ENCODE measurements around the gene HMGB1.
A peak's percentile ranks its signal among the peaks of the same experiment; 100 is the strongest.

HMGB1 gene

GRCh38 chr13:30486230-30487074 is 20.7 kb upstream of the HMGB1 start:
- peaks cover 11% of the 10 kb centered on the region for H3K4me1 ChIP-seq (ENCODE audit: control insufficient read depth, low read depth, low read length)
- no peak overlapping the region for H3K9ac ChIP-seq (ENCODE audit: low read length)
- no peaks in the 10 kb centered on the region for H3K27me3 ChIP-seq (ENCODE audit: control insufficient read depth, insufficient read depth, low read length)
- H3K27ac ChIP-seq (ENCODE audit: low read length): no peak overlapping the region
- no peak overlapping the region for H3K4me3 ChIP-seq (ENCODE audit: low read length)
- no peaks in the 10 kb centered on the region for H3K9me3 ChIP-seq (ENCODE audit: control insufficient read depth, low read depth, low read length)
- no peaks in the 10 kb centered on the region for H3K36me3 ChIP-seq (ENCODE audit: control insufficient read depth, low read depth, low read length)

- no peaks in the 10 kb centered on the region for H3K36me3 ChIP-seq (ENCODE audit: control insufficient read depth, low read depth, low read length)
- no peak overlapping the region for H3K27ac ChIP-seq (ENCODE audit: low read length)
- H3K4me3 ChIP-seq (ENCODE audit: low read length): no peak overlapping the region
- H3K9ac ChIP-seq (ENCODE audit: low read length): no peak overlapping the region
- H3K27me3 ChIP-seq (ENCODE audit: control insufficient read depth, insufficient read depth, low read length): no peaks in the 10 kb centered on the region
- peaks cover 22% of the 10 kb centered on the region for H3K4me1 ChIP-seq (ENCODE audit: control insufficient read depth, low read depth, low read length)
- no peaks in the 10 kb centered on the region for H3K9me3 ChIP-seq (ENCODE audit: control insufficient read depth, low read depth, low read length)
Measured at GRCh38 chr13:30481241-30481760, 15.6 kb upstream of the HMGB1 start.

GRCh38 chr13:30480292-30480950 is 14.7 kb upstream of the HMGB1 start:
- Histone ChIP-seq H3K9ac (ENCODE audit: low read length) (no peak overlapping the region), H3K4me3 (ENCODE audit: low read length) (no peak overlapping the region), H3K27ac (ENCODE audit: low read length) (no peak overlapping the region), H3K9me3 (ENCODE audit: control insufficient read depth, low read depth, low read length) (no peaks in the 10 kb centered on the region), H3K4me1 (ENCODE audit: control insufficient read depth, low read depth, low read length) (peaks cover 17% of the 10 kb centered on the region), H3K36me3 (ENCODE audit: control insufficient read depth, low read depth, low read length) (no peaks in the 10 kb centered on the region), H3K27me3 (ENCODE audit: control insufficient read depth, insufficient read depth, low read length) (no peaks in the 10 kb centered on the region)

GRCh38 chr13:30479883-30480219 is 14.1 kb upstream of the HMGB1 start:
- no peaks in the 10 kb centered on the region for H3K9me3 ChIP-seq (ENCODE audit: control insufficient read depth, low read depth, low read length)
- no peaks in the 10 kb centered on the region for H3K27me3 ChIP-seq (ENCODE audit: control insufficient read depth, insufficient read depth, low read length)
- H3K36me3 ChIP-seq (ENCODE audit: control insufficient read depth, low read depth, low read length): no peaks in the 10 kb centered on the region
- no peak overlapping the region for H3K9ac ChIP-seq (ENCODE audit: low read length)
- H3K4me3 ChIP-seq (ENCODE audit: low read length): no peak overlapping the region
- H3K4me1 ChIP-seq (ENCODE audit: control insufficient read depth, low read depth, low read length): peaks cover 17% of the 10 kb centered on the region
- H3K27ac ChIP-seq (ENCODE audit: low read length): no peak overlapping the region

GRCh38 chr13:30479154-30479882 is 13.6 kb upstream of the HMGB1 start:
- Histone ChIP-seq H3K27ac (ENCODE audit: low read length) (no peak overlapping the region), H3K27me3 (ENCODE audit: control insufficient read depth, insufficient read depth, low read length) (no peaks in the 10 kb centered on the region)

GRCh38 chr13:30477346-30478195 is 11.8 kb upstream of the HMGB1 start:
- H3K27me3 ChIP-seq (ENCODE audit: control insufficient read depth, insufficient read depth, low read length): no peaks in the 10 kb centered on the region
- H3K4me1 ChIP-seq (ENCODE audit: control insufficient read depth, low read depth, low read length): peaks cover 17% of the 10 kb centered on the region
- no peaks in the 10 kb centered on the region for H3K36me3 ChIP-seq (ENCODE audit: control insufficient read depth, low read depth, low read length)
- no peaks in the 10 kb centered on the region for H3K9me3 ChIP-seq (ENCODE audit: control insufficient read depth, low read depth, low read length)
- H3K9ac ChIP-seq (ENCODE audit: low read length): no peak overlapping the region
- no peak overlapping the region for H3K27ac ChIP-seq (ENCODE audit: low read length)
- H3K4me3 ChIP-seq (ENCODE audit: low read length): no peak overlapping the region

More at GRCh38 chr13:30479154-30479882, 13.6 kb upstream of the HMGB1 start:
- no peak overlapping the region for H3K9ac ChIP-seq (ENCODE audit: low read length)
- peaks cover 17% of the 10 kb centered on the region for H3K4me1 ChIP-seq (ENCODE audit: control insufficient read depth, low read depth, low read length)
- H3K36me3 ChIP-seq (ENCODE audit: control insufficient read depth, low read depth, low read length): no peaks in the 10 kb centered on the region
- no peaks in the 10 kb centered on the region for H3K9me3 ChIP-seq (ENCODE audit: control insufficient read depth, low read depth, low read length)
- no peak overlapping the region for H3K4me3 ChIP-seq (ENCODE audit: low read length)

- Histone ChIP-seq H3K9ac (ENCODE audit: low read length) (no peak overlapping the region), H3K4me1 (ENCODE audit: control insufficient read depth, low read depth, low read length) (peaks cover 13% of the 10 kb centered on the region), H3K27ac (ENCODE audit: low read length) (no peak overlapping the region), H3K36me3 (ENCODE audit: control insufficient read depth, low read depth, low read length) (no peaks in the 10 kb centered on the region), H3K9me3 (ENCODE audit: control insufficient read depth, low read depth, low read length) (no peaks in the 10 kb centered on the region), H3K27me3 (ENCODE audit: control insufficient read depth, insufficient read depth, low read length) (no peaks in the 10 kb centered on the region), H3K4me3 (ENCODE audit: low read length) (no peak overlapping the region)
Measured at GRCh38 chr13:30473675-30474074, 7.9 kb upstream of the HMGB1 start.

- Histone ChIP-seq H3K27me3 (ENCODE audit: control insufficient read depth, insufficient read depth, low read length) (no peaks in the 10 kb centered on the region), H3K4me3 (ENCODE audit: low read length) (peak overlapping the region; percentile 81), H3K9me3 (ENCODE audit: control insufficient read depth, low read depth, low read length) (no peaks in the 10 kb centered on the region), H3K9ac (ENCODE audit: low read length) (peak overlapping the region; percentile 97), H3K36me3 (ENCODE audit: control insufficient read depth, low read depth, low read length) (peaks cover 22% of the 10 kb centered on the region), H3K27ac (ENCODE audit: low read length) (peak overlapping the region; percentile 89), H3K4me1 (ENCODE audit: control insufficient read depth, low read depth, low read length) (peaks cover 9% of the 10 kb centered on the region)
Measured at GRCh38 chr13:30466841-30467252, 1.1 kb upstream of the HMGB1 start.

- H3K9ac ChIP-seq (ENCODE audit: low read length): peak overlapping the region; percentile 97
- peak overlapping the region; percentile 81 for H3K4me3 ChIP-seq (ENCODE audit: low read length)
- no peaks in the 10 kb centered on the region for H3K9me3 ChIP-seq (ENCODE audit: control insufficient read depth, low read depth, low read length)
- peak overlapping the region; percentile 89 for H3K27ac ChIP-seq (ENCODE audit: low read length)
- peaks cover 27% of the 10 kb centered on the region for H3K36me3 ChIP-seq (ENCODE audit: control insufficient read depth, low read depth, low read length)
- no peaks in the 10 kb centered on the region for H3K27me3 ChIP-seq (ENCODE audit: control insufficient read depth, insufficient read depth, low read length)
- H3K4me1 ChIP-seq (ENCODE audit: control insufficient read depth, low read depth, low read length): peaks cover 9% of the 10 kb centered on the region
Measured at GRCh38 chr13:30466358-30466714, 600 bp upstream of the HMGB1 start.

- Histone ChIP-seq H3K27me3 (ENCODE audit: control insufficient read depth, insufficient read depth, low read length) (no peaks in the 10 kb centered on the region), H3K4me1 (ENCODE audit: control insufficient read depth, low read depth, low read length) (peaks cover 9% of the 10 kb centered on the region), H3K9me3 (ENCODE audit: control insufficient read depth, low read depth, low read length) (no peaks in the 10 kb centered on the region), H3K4me3 (ENCODE audit: low read length) (peak overlapping the region; percentile 81), H3K36me3 (ENCODE audit: control insufficient read depth, low read depth, low read length) (peaks cover 29% of the 10 kb centered on the region), H3K27ac (ENCODE audit: low read length) (peak overlapping the region; percentile 89), H3K9ac (ENCODE audit: low read length) (peak overlapping the region; percentile 97)
Measured at GRCh38 chr13:30465343-30465592, 468 bp downstream of the HMGB1 start.

Data from iPS-18a (cell line).